ENCODE measurements around the gene P3H4.

Gene P3H4

GRCh38 chr17:41818024-41818423 lies 6.3 kb upstream of the P3H4 start:
- no peak for DNase-seq

- DNase-seq = no peak
These were observed 5.0 kb upstream of the P3H4 start for GRCh38 chr17:41816637-41817320.

GRCh38 chr17:41814195-41814594 lies 2.4 kb upstream of the P3H4 start:
- no peak for DNase-seq

GRCh38 chr17:41813699-41814124 lies 2.0 kb upstream of the P3H4 start:
- DNase-seq = no peak

- DNase-seq = no peak
These were observed 1.5 kb upstream of the P3H4 start for GRCh38 chr17:41813152-41813680.

- DNase-seq = no peak
These were observed 817 bp upstream of the P3H4 start, which contains the start of gene FKBP10 for GRCh38 chr17:41812381-41813151. FKBP10 (plus strand) TSS chr17:41813004; CDS start chr17:41813035, 31 bp downstream.

GRCh38 chr17:41810659-41811548 lies 845 bp downstream of the P3H4 start:
- no peak for DNase-seq

GRCh38 chr17:41806685-41807445 lies 4.9 kb downstream of the P3H4 start:
- no peak for DNase-seq

GRCh38 chr17:41803049-41804020 lies 8.4 kb downstream of the P3H4 start:
- peak; percentile 44 to 55 for DNase-seq

GRCh38 chr17:41801374-41802271 lies 10.1 kb downstream of the P3H4 start:
- DNase-seq = peak; percentile 66 to 70

GRCh38 chr17:41800601-41801373 lies 11.0 kb downstream of the P3H4 start:
- no peak for DNase-seq

- no peak for DNase-seq
These were observed 12.4 kb downstream of the P3H4 start for GRCh38 chr17:41799366-41799765.

- no peak for DNase-seq
These were observed 14.4 kb downstream of the P3H4 start for GRCh38 chr17:41797377-41797776.

- peak; percentile 64 to 66 for DNase-seq
These were observed 15.4 kb downstream of the P3H4 start for GRCh38 chr17:41796121-41796895.

- DNase-seq = no peak
These were observed 17.2 kb downstream of the P3H4 start for GRCh38 chr17:41794540-41794975.

- DNase-seq = no peak
These were observed 17.8 kb downstream of the P3H4 start for GRCh38 chr17:41793784-41794539.
